Parathyroid adenoma (tissue), 2 donors: ENCODE measurements around the gene MMEL1.
"Not testable (repeated sequence)": the region's sequence is repeated elsewhere in the genome, so short reads cannot be mapped to it uniquely, and the experiment has no call there.

Experiments
- H2AFZ ChIP-seq: fragments of 300-600 bp; sonication (generic); one replicate; pipeline ENCODE4 v1.7.0; 2017; ENCODE audit warnings: antibody characterized with exemption, mild to moderate bottlenecking
- H3K27ac ChIP-seq: fragments of 300-600 bp; sonication (generic); one replicate; pipeline ENCODE4 v1.7.0; 2017
- H3K27me3 ChIP-seq: fragments of 300-600 bp; sonication (generic); one replicate; pipeline ENCODE4 v1.7.0; 2017; ENCODE audit warnings: low read length; ENCODE audit not compliant: control insufficient read depth, insufficient read depth
- H3K36me3 ChIP-seq: fragments of 300-600 bp; sonication (generic); one replicate; pipeline ENCODE4 v1.7.0; 2017; ENCODE audit warnings: low read length; ENCODE audit not compliant: control insufficient read depth, insufficient read depth
- H3K4me1 ChIP-seq: fragments of 300-600 bp; sonication (generic); one replicate; pipeline ENCODE4 v1.7.0; 2017; ENCODE audit warnings: control low read depth
- H3K4me2 ChIP-seq: fragments of 300-600 bp; sonication (generic); one replicate; pipeline ENCODE4 v1.7.0; 2017; ENCODE audit warnings: low read length
- H3K4me3 ChIP-seq: fragments of 300-600 bp; sonication (generic); one replicate; pipeline ENCODE4 v1.7.0; 2017; ENCODE audit warnings: low read depth, low read length
- H3K79me2 ChIP-seq: fragments of 300-600 bp; sonication (generic); one replicate; pipeline ENCODE4 v1.7.0; 2017; ENCODE audit warnings: control low read depth
- H3K9ac ChIP-seq: fragments of 300-600 bp; sonication (generic); one replicate; pipeline ENCODE4 v1.7.0; 2017; ENCODE audit warnings: mild to moderate bottlenecking
- H3K9me3 ChIP-seq: fragments of 300-600 bp; sonication (generic); one replicate; pipeline ENCODE4 v1.7.0; 2017; ENCODE audit warnings: low read length; ENCODE audit not compliant: control insufficient read depth
- TF ChIP-seq, protein P1 (sequence below): fragments of 300-600 bp; sonication (generic); IDR thresholded peaks from one replicate; pipeline ENCODE4 v1.7.0; 2017; ENCODE audit warnings: antibody characterized with exemption, mild to moderate bottlenecking
- donor health status: primary hyperparathyroidism.

The MMEL1 gene, protein sequence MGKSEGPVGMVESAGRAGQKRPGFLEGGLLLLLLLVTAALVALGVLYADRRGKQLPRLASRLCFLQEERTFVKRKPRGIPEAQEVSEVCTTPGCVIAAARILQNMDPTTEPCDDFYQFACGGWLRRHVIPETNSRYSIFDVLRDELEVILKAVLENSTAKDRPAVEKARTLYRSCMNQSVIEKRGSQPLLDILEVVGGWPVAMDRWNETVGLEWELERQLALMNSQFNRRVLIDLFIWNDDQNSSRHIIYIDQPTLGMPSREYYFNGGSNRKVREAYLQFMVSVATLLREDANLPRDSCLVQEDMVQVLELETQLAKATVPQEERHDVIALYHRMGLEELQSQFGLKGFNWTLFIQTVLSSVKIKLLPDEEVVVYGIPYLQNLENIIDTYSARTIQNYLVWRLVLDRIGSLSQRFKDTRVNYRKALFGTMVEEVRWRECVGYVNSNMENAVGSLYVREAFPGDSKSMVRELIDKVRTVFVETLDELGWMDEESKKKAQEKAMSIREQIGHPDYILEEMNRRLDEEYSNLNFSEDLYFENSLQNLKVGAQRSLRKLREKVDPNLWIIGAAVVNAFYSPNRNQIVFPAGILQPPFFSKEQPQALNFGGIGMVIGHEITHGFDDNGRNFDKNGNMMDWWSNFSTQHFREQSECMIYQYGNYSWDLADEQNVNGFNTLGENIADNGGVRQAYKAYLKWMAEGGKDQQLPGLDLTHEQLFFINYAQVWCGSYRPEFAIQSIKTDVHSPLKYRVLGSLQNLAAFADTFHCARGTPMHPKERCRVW

DNA sequence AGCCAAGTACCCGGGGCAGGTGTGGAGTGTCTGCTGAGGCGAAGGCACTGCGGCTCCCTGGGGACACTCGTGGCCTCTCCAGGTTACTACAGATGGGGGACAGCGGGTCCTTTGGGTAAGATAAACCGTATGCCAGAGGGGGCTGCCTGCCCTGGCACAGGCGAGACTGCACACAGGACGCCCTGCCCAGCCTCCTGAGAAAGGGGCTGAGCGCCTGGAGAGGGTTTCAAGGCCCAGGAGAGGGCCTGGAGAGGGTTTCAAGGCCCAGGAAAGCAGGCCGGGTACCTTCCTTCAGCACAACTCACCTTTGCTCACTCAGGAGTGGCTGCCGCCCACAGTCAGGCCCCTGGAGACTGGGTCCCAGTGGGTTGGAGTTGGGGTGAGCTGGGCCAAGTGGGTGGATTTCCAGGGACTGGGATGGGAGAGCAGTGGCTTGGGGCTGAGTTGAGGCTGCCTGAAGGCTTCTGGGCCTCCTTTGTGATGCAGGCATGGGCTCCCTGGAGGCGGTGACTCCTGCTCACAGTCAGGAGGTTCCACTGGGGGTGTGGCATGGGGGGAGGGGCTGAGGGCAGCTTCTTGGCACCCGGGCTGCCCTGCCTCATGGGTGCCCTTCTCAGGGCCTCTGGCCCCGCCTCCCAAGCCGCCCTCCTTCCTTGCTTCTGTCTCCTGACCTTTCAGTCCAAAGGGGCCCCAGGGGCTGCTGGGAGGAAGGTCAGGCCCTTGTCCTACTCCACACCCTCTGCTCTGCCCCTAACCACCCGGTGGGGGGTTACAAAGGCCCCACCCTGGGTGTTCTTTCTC, at the start of gene MMEL1:
Gene MMEL1 (minus strand): TSS at position 456 of the 801 bp plus-strand sequence. CDS start 3,532 bp downstream, outside the sequence.
- Histone ChIP-seq H3K4me2 (no peak within 1 kb of the TSS), H3K9ac (no peak within 1 kb of the TSS), H3K4me1 (no peaks in the 10 kb centered on the region), H3K9me3 (no peaks in the 10 kb centered on the region), H3K36me3 (no peaks in the 10 kb centered on the region), H3K4me3 (no peak within 1 kb of the TSS), H3K27me3 (no peaks in the 10 kb centered on the region), H3K79me2 (no peaks in the 10 kb centered on the region), H3K27ac (no peak within 1 kb of the TSS), H2AFZ (no peak within 1 kb of the TSS)
- TF ChIP-seq, protein P1, sequence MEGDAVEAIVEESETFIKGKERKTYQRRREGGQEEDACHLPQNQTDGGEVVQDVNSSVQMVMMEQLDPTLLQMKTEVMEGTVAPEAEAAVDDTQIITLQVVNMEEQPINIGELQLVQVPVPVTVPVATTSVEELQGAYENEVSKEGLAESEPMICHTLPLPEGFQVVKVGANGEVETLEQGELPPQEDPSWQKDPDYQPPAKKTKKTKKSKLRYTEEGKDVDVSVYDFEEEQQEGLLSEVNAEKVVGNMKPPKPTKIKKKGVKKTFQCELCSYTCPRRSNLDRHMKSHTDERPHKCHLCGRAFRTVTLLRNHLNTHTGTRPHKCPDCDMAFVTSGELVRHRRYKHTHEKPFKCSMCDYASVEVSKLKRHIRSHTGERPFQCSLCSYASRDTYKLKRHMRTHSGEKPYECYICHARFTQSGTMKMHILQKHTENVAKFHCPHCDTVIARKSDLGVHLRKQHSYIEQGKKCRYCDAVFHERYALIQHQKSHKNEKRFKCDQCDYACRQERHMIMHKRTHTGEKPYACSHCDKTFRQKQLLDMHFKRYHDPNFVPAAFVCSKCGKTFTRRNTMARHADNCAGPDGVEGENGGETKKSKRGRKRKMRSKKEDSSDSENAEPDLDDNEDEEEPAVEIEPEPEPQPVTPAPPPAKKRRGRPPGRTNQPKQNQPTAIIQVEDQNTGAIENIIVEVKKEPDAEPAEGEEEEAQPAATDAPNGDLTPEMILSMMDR, result no peak

DNA sequence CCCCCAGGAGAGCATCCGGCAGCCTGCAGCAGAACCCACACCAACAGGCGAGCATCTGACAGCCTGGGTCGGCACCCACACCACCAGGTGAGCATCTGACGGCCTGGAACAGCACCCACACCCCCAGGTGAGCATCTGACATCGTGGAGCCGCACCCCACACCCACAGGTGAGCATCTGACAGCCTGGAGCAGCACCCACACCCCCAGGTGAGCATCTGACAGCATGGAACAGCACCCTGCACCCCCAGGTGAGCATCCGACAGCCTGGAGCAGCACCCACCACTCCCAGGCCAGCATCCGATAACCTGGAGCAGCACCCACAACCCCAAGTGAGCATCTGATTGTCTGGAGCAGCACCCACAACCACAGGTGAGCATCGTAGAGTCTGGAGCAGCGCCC, 43.9 kb upstream of the MMEL1 start:
- not testable (repeated sequence) for H3K27me3 ChIP-seq, H3K9me3 ChIP-seq

DNA sequence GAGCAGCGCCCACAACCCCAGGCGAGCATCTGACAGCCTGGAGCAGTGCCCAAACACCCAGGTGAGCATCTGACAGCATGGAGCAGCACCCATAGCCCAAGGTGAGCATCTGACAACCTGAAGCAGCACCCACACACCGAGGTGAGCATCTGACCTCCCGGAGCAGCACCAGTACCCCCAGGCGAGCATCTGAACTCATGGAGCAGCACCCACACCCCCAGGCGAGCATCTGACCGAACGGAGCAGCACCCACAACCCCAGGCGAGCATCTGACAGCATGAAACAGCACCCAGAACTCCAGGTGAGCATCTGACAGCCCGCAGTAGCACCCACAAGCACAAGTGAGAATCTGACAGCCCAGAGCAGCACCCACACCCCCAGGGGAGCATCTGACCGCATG, 38.8 kb upstream of the MMEL1 start:
- not testable (repeated sequence) for H3K4me2 ChIP-seq, H3K27ac ChIP-seq, H3K4me3 ChIP-seq, H3K36me3 ChIP-seq, H3K79me2 ChIP-seq, H2AFZ ChIP-seq, H3K4me1 ChIP-seq, H3K9me3 ChIP-seq, H3K9ac ChIP-seq, H3K27me3 ChIP-seq

More for the DNA sequence above, 43.9 kb upstream of the MMEL1 start:
- H2AFZ ChIP-seq, H3K4me3 ChIP-seq, H3K79me2 ChIP-seq, H3K4me1 ChIP-seq, H3K4me2 ChIP-seq, H3K27ac ChIP-seq, H3K36me3 ChIP-seq, H3K9ac ChIP-seq: not testable (repeated sequence)

DNA sequence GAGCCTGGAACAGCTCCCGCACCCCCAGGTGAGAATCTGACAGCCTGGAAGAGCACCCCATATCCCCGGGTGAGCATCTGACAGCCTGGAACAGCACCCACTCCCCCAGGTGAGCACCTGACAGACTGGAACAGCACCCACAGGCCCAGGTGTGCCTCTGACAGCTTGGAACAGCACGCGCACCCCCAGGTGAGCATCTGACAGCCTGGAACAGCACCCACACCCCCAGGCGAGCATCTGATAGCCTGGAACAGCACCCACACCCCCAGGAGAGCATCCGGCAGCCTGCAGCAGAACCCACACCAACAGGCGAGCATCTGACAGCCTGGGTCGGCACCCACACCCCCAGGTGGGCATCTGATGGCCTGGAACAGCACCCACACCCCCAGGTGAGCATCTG, 27.0 kb upstream of the MMEL1 start:
- not testable (repeated sequence) for H3K27me3 ChIP-seq, H3K4me3 ChIP-seq, H2AFZ ChIP-seq, H3K9me3 ChIP-seq, H3K36me3 ChIP-seq, H3K9ac ChIP-seq, H3K4me1 ChIP-seq, H3K79me2 ChIP-seq, H3K27ac ChIP-seq, H3K4me2 ChIP-seq

DNA sequence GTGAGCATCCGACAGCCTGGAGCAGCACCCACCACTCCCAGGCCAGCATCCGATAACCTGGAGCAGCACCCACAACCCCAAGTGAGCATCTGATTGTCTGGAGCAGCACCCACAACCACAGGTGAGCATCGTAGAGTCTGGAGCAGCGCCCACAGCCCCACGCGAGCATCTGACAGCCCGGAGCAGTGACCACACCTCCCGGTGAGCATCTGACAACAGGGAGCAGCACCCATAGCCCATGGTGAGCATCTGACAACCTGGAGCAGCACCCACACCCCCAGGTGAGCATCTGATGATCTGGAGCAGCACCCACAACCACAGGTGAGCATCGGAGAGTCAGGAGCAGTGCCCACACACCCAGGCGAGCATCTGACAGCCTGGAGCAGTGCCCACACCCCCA, 25.1 kb upstream of the MMEL1 start:
- not testable (repeated sequence) for H3K4me3 ChIP-seq, H3K4me2 ChIP-seq, H2AFZ ChIP-seq, H3K27ac ChIP-seq, H3K36me3 ChIP-seq, H3K9me3 ChIP-seq, H3K9ac ChIP-seq, H3K4me1 ChIP-seq, H3K27me3 ChIP-seq, H3K79me2 ChIP-seq

DNA sequence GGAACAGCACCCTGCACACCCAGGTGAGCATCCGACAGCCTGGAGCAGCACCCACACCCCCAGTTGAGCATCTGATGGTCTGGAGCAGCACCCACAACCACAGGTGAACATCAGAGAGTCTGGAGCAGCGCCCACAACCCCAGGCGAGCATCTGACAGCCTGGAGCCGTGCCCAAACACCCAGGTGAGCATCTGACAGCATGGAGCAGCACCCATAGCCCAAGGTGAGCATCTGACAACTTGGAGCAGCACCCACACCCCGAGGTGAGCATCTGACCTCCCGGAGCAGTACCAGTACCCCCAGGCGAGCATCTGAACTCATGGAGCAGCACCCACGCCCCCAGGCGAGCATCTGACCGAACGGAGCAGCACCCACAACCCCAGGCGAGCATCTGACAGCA, 24.3 kb upstream of the MMEL1 start:
- not testable (repeated sequence) for H3K9ac ChIP-seq

DNA sequence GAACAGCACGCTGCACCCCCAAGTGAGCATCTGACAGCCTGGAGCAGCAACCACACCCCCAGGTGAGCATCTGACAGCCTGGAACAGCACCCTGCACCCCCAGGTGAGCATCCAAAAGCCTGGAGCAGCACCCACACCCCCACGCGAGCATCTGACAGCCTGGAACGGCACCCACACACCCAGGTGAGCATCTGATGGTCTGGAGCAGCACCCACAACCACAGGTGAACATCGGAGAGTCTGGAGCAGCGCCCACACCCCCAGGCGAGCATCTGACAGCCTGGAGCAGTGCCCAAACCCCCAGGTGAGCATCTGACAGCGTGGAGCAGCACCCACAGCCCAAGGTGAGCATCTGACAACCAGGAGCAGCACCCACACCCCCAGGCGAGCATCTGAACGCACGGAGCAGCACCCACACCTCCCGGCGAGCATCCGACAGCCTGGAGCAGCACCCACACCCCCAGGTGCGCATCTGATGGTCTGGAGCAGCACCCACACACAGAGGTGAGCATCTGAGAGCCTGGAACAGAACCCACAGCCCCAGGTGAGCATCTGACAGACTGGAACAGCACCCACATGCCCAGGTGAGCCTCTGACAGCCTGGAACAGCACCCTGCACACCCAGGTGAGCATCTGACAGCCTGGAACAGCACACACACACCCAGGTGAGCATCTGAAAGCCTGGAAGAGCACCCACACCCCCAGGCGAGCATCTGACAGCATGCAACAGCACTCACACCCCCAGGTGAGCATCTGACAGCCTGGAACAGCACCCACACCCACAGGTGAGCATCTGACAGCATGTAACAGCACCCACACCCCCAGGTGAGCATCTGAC, 23.0 kb upstream of the MMEL1 start:
- not testable (repeated sequence) for H3K4me3 ChIP-seq, H3K27me3 ChIP-seq, H3K27ac ChIP-seq, H3K79me2 ChIP-seq, H3K4me1 ChIP-seq, H3K4me2 ChIP-seq, H2AFZ ChIP-seq, H3K9ac ChIP-seq, H3K9me3 ChIP-seq, H3K36me3 ChIP-seq

More for the DNA sequence above, 24.3 kb upstream of the MMEL1 start:
- not testable (repeated sequence) for H3K4me1 ChIP-seq, H3K4me3 ChIP-seq, H3K79me2 ChIP-seq, H3K4me2 ChIP-seq, H3K36me3 ChIP-seq, H2AFZ ChIP-seq, H3K9me3 ChIP-seq, H3K27ac ChIP-seq, H3K27me3 ChIP-seq

DNA sequence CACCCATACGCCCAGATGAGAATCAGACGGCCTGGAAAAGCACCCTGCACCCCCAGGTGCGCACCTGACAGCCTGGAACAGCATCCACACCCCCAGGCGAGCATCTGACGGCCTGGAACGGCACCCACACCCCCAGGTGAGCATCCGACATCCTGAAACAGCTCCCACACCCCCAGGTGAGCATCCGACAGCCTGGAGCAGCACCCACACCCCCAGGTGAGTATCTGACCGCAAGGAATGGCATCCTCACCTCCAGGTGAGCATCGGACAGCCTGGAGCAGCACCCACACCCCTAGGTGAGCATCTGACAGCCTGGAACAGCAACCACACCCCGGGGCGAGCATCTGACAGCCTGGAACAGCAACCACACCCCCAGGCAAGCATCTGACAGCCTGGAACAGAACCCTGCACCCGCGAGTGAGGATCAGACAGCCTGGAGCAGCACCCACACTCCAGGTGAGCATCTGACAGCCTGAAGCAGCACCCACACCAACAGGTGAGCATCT, 21.7 kb upstream of the MMEL1 start:
- H3K4me3 ChIP-seq, H2AFZ ChIP-seq, H3K4me1 ChIP-seq, H3K27me3 ChIP-seq, H3K27ac ChIP-seq, H3K4me2 ChIP-seq, H3K79me2 ChIP-seq, H3K36me3 ChIP-seq, H3K9me3 ChIP-seq, H3K9ac ChIP-seq: not testable (repeated sequence)
